Smooth muscle cell (in vitro differentiated cells): Measurements from ENCODE around the gene ABCB9. TPM values are rescaled to one million over a fixed set of nuclear protein-coding genes. Genes with fewer than 3 reads are reported as not detected.

Experiments used
- DNase-seq: peaks from one replicate; lab custom pipeline; 2025; ENCODE audit not compliant: unreplicated experiment; lab: John Stamatoyannopoulos, UW
- H2AFZ ChIP-seq: fragments of 200-600 bp; sonication (generic); 2 replicates; pipeline ENCODE4 v1.6.0; 2016; ENCODE audit warnings: antibody characterized with exemption, low read depth, mild to moderate bottlenecking
- H3F3A ChIP-seq: fragments of 200-600 bp; sonication (generic); 2 replicates; pipeline ENCODE4 v1.6.0; 2017; ENCODE audit warnings: antibody characterized with exemption, low read depth
- H3K27ac ChIP-seq: fragments of 200-600 bp; sonication (generic); 2 replicates; pipeline ENCODE4 v1.5.1; 2016; ENCODE audit warnings: low read depth, mild to moderate bottlenecking
- H3K27me3 ChIP-seq: fragments of 200-600 bp; sonication (generic); 2 replicates; pipeline ENCODE4 v1.6.1; 2016; ENCODE audit warnings: low read depth, mild to moderate bottlenecking
- H3K36me3 ChIP-seq: fragments of 200-600 bp; sonication (generic); 2 replicates; pipeline ENCODE4 v1.5.1; 2016; ENCODE audit warnings: low read depth
- H3K4me1 ChIP-seq: fragments of 200-600 bp; sonication (generic); 2 replicates; pipeline ENCODE4 v1.5.1; 2016; ENCODE audit warnings: low read depth
- H3K4me2 ChIP-seq: fragments of 200-600 bp; sonication (generic); 2 replicates; pipeline ENCODE4 v1.6.0; 2016; ENCODE audit warnings: mild to moderate bottlenecking
- H3K4me3 ChIP-seq: fragments of 200-600 bp; sonication (generic); 2 replicates; pipeline ENCODE4 v1.5.1; 2016; ENCODE audit warnings: mild to moderate bottlenecking
- H3K79me2 ChIP-seq: fragments of 200-600 bp; sonication (generic); 2 replicates; pipeline ENCODE4 v1.6.0; 2016; ENCODE audit warnings: low read depth, mild to moderate bottlenecking
- H3K9ac ChIP-seq: fragments of 200-600 bp; sonication (generic); 2 replicates; pipeline ENCODE4 v1.6.0; 2016; ENCODE audit warnings: low read depth
- H3K9me3 ChIP-seq: fragments of 200-600 bp; sonication (generic); replicated peaks from 2 replicates; pipeline ENCODE4 v1.5.1; 2016; ENCODE audit warnings: low read depth
- H4K20me1 ChIP-seq: fragments of 200-600 bp; sonication (generic); 2 replicates; pipeline ENCODE4 v1.6.0; 2016; ENCODE audit warnings: low read depth
- WGBS: methylation state at CpG from one replicate; pipeline ENCODE4 v1.1.7; 2016; ENCODE audit warnings: low lambda C conversion rate; 5-methylcytosine and 5-hydroxymethylcytosine counted together
- polyA plus RNA-seq: library from polyadenylated mRNA; unstranded; fragments of >200 nt; fragmentation: Nextera tagmentation; extraction: Ambion mirVana; gene quantifications from 2 replicates; pipeline ENCODE4 v1.2.1, GENCODE V29; 2016
- total RNA-seq: library from RNA; depleted of rRNA; stranded (reverse); fragments of >200 nt; gene quantifications from 2 replicates; pipeline ENCODE4 v1.2.3, GENCODE V29; 2014
- TF ChIP-seq, protein P1 (sequence below): fragments of 200-600 bp; sonication (generic); IDR thresholded peaks from 2 replicates; pipeline ENCODE4 v1.5.1; 2017; ENCODE audit warnings: borderline replicate concordance, mild to moderate bottlenecking, antibody characterized with exemption; ENCODE audit not compliant: insufficient read depth, poor library complexity, severe bottlenecking

The ABCB9 gene
- total and polyA plus RNA-seq, 2 experiments from 2014 or later = 8.0 to 8.2 TPM

DNA sequence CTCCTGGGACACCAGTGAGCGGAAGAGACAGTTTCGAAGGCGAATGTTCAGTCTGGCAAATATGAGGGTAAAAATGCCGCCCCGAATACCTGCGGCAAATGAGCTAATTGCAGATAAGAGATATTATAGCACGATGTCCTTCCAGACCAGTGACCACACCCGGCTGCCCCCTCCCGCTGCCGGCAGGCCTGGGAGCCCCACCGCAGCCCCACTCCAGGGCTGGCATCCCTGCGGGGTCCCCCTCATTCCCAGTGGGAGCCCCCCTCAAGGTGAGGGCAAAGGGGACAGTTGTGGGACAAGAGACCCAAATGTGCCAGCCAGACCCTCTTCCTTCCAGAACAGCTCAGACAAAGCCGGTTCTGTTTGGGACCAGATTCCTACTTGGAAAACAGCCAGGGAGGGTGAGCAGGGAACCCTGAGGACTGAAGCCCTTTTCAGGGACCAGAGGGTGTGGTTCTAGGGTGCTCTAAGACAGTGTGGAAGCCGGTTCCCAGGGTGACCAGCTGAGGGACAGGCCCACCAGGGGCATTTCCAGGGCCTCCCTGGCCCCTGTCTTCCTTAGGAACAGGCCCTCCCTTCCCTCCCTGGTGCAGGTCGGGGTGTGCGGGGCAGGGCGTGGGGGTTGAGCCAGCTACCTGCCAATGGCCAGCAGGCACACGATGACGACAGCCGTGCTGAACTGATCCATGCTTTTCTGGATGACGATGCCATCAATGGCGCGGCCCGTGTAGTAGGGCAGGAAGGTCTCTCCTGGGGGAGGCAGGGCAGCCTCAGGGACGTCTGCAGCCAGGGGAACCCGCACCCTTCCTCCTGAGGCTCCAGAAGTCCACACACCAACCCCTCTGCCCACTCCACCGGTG, 16.2 kb downstream of the ABCB9 start:
- DNase-seq = no peak
- TF ChIP-seq, protein P1, sequence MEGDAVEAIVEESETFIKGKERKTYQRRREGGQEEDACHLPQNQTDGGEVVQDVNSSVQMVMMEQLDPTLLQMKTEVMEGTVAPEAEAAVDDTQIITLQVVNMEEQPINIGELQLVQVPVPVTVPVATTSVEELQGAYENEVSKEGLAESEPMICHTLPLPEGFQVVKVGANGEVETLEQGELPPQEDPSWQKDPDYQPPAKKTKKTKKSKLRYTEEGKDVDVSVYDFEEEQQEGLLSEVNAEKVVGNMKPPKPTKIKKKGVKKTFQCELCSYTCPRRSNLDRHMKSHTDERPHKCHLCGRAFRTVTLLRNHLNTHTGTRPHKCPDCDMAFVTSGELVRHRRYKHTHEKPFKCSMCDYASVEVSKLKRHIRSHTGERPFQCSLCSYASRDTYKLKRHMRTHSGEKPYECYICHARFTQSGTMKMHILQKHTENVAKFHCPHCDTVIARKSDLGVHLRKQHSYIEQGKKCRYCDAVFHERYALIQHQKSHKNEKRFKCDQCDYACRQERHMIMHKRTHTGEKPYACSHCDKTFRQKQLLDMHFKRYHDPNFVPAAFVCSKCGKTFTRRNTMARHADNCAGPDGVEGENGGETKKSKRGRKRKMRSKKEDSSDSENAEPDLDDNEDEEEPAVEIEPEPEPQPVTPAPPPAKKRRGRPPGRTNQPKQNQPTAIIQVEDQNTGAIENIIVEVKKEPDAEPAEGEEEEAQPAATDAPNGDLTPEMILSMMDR = no peak

DNA sequence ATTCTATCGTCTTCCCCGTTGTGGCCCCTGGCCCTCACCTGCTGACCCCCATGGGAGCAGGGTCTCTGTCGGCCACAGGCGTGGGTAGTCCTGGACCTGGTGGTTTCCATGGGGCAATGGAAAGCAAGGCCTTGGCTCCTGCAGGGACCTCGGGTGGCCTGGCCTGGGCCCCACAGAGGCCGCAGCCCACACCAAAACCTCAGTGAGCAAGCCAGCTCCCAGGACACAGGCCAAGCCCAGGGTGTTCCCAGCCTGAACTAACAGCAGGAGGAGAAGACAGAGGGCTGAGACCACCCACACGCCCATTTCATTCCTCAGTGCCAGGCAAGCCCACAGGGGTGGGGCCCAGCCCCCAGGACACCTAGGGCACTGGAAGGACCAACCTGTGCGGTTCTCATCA, 16.9 kb downstream of the ABCB9 start:
- Histone ChIP-seq H3K27me3 (no peaks in the 10 kb centered on the region), H3K4me2 (no peak overlapping the region), H3K4me1 (peaks cover 6% of the 10 kb centered on the region), H3K9me3 (no peaks in the 10 kb centered on the region), H3K9ac (no peak overlapping the region), H3K4me3 (no peak overlapping the region), H3K36me3 (no peaks in the 10 kb centered on the region), H3K79me2 (no peaks in the 10 kb centered on the region), H4K20me1 (peaks cover 5% of the 10 kb centered on the region), H3K27ac (no peak overlapping the region), H2AFZ (no peak overlapping the region), H3F3A (no peaks in the 10 kb centered on the region)
- 95% methylated on average over 8 of the region's 8 CpGs for WGBS
- TF ChIP-seq, protein P1 = no peak
- no peak for DNase-seq

More for the DNA sequence above, 16.2 kb downstream of the ABCB9 start:
- Histone ChIP-seq H3K4me2 (no peak overlapping the region), H3K79me2 (no peaks in the 10 kb centered on the region), H2AFZ (no peak overlapping the region), H3K4me3 (no peak overlapping the region), H3K4me1 (peaks cover 6% of the 10 kb centered on the region), H3F3A (no peaks in the 10 kb centered on the region), H3K9me3 (no peaks in the 10 kb centered on the region), H3K27me3 (no peaks in the 10 kb centered on the region), H3K27ac (no peak overlapping the region), H4K20me1 (peaks cover 5% of the 10 kb centered on the region), H3K36me3 (no peaks in the 10 kb centered on the region), H3K9ac (no peak overlapping the region)
- WGBS = 95% methylated on average over 27 of the region's 27 CpGs

DNA sequence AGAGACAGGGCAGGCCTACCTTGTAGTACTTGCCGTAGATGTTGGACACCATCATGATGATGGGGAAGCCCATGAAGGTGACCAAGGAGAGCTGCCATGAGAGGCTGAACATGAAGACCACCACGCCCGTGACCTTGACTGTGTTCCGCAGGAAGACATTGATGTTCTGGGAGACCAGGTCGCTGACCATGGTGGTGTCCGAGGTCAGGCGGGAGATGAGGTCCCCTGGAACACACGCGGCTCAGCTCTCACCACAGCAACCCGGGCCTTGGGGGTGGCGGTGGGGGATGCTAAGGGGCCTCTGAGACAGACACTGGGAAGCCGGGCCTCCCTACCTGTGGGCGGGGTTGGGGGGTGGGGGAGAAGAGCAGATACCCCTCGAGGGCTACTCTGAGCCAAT, 17.7 kb downstream of the ABCB9 start:
- peaks cover 6% of the 10 kb centered on the region for H3K4me1 ChIP-seq
- H4K20me1 ChIP-seq = peaks cover 5% of the 10 kb centered on the region
- H3K27ac ChIP-seq = no peak overlapping the region
- no peak overlapping the region for H2AFZ ChIP-seq
- no peaks in the 10 kb centered on the region for H3K27me3 ChIP-seq
- no peak overlapping the region for H3K4me2 ChIP-seq
- TF ChIP-seq, protein P1 = no peak
- H3K4me3 ChIP-seq = no peak overlapping the region
- H3K79me2 ChIP-seq = no peaks in the 10 kb centered on the region
- H3K36me3 ChIP-seq = no peaks in the 10 kb centered on the region
- DNase-seq = no peak
- 95% methylated on average over 10 of the region's 14 CpGs for WGBS
- no peaks in the 10 kb centered on the region for H3K9me3 ChIP-seq
- H3K9ac ChIP-seq = no peak overlapping the region
- H3F3A ChIP-seq = no peaks in the 10 kb centered on the region
